GM18505 (cell line): Measurements from ENCODE around the gene MCCC2.
"Not testable (repeated sequence)": the region's sequence is repeated elsewhere in the genome, so short reads cannot be mapped to it uniquely, and the experiment has no call there.

Experiments
- ATAC-seq: cut with Tn5 transposase; IDR thresholded peaks from one replicate; pipeline ENCODE4 v1.9.1; 2021; ENCODE audit not compliant: unreplicated experiment
- POLR2A ChIP-seq: IDR thresholded peaks from 4 replicates; pipeline ENCODE4 v1.6.1; 2011; ENCODE audit warnings: borderline replicate concordance; ENCODE audit not compliant: insufficient read depth, insufficient read length; ENCODE audit errors: extremely low read depth

MCCC2 gene

GRCh38 chr5:71586941-71587765, at the start of gene MCCC2:
Gene MCCC2 (plus strand): TSS chr5:71587340. CDS start chr5:71587426, 86 bp downstream.
- peak; percentile 95 for ATAC-seq
- peak; percentile 97 for TF ChIP-seq POLR2A

- no peak for TF ChIP-seq POLR2A
- no peak for ATAC-seq
Measured at GRCh38 chr5:71537687-71538086, 49.5 kb upstream of the MCCC2 start.

- ATAC-seq, result not testable (repeated sequence)
Measured at GRCh38 chr5:71550885-71551284, 36.3 kb upstream of the MCCC2 start.

- ATAC-seq, result not testable (repeated sequence)
Measured at GRCh38 chr5:71551582-71551981, 35.6 kb upstream of the MCCC2 start.

- ATAC-seq, result not testable (repeated sequence)
Measured at GRCh38 chr5:71552026-71552749, 35.0 kb upstream of the MCCC2 start.

- TF ChIP-seq POLR2A, result no peak
- ATAC-seq, result no peak
Measured at GRCh38 chr5:71563161-71563560, 24.0 kb upstream of the MCCC2 start.

GRCh38 chr5:71564895-71565294, 22.2 kb upstream of the MCCC2 start:
- no peak for ATAC-seq
- TF ChIP-seq POLR2A, result no peak

GRCh38 chr5:71569748-71570509, 17.2 kb upstream of the MCCC2 start:
- no peak for TF ChIP-seq POLR2A
- no peak for ATAC-seq

- ATAC-seq, result not testable (repeated sequence)
Measured at GRCh38 chr5:71571811-71572210, 15.3 kb upstream of the MCCC2 start.

- no peak for ATAC-seq
- TF ChIP-seq POLR2A, result no peak
Measured at GRCh38 chr5:71573591-71573990, 13.5 kb upstream of the MCCC2 start.

- ATAC-seq, result not testable (repeated sequence)
Measured at GRCh38 chr5:71575588-71575987, 11.6 kb upstream of the MCCC2 start.

- no peak for ATAC-seq
- TF ChIP-seq POLR2A, result no peak
Measured at GRCh38 chr5:71576241-71576640, 10.9 kb upstream of the MCCC2 start.

GRCh38 chr5:71577839-71578238, 9.3 kb upstream of the MCCC2 start:
- ATAC-seq, result not testable (repeated sequence)

- no peak for ATAC-seq
Measured at GRCh38 chr5:71582945-71583584, 4.1 kb upstream of the MCCC2 start.

More at GRCh38 chr5:71582945-71583584, 4.1 kb upstream of the MCCC2 start:
- TF ChIP-seq POLR2A, result no peak
